ENCODE results near the gene LCN1.

The LCN1 gene

GRCh38 chr9:135574331-135574730 lies 53.1 kb downstream of the LCN1 start:
- no peak for DNase-seq

DNA sequence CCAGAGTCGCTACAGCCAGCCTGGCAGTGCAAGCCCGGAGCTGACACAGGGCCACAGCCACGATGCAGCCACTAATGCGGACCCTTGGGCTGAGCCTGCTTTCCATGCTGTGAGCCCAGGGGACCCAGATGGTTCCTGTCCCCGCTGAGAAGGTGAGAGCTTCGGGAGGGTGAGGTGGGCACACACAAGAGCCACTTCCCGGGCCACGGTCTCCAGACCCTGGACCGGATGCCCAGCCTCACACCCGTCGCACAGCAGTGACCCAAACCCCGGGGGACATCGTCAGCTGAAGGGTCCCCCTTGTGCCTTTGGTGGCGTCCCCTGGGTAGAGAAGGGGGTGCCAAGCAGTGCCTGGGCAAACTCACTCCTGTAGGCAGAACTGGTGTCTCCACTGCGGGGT lies 53.7 kb downstream of the LCN1 start:
- DNase-seq, result no peak
